Neural crest cell (in vitro differentiated cells): ENCODE results near the gene NCKAP5L. TPM values are rescaled to one million over a fixed set of nuclear protein-coding genes. Genes with fewer than 3 reads are reported as not detected.

Experiments
- DNase-seq: peaks from one replicate; pipeline ENCODE4 v3.0.0; 2021; ENCODE audit warnings: low read depth, mixed read lengths, low spot score
- H3K27ac Mint-ChIP-seq: one replicate; pipeline ENCODE4 v1.8.0; 2021; ENCODE audit warnings: mild to moderate bottlenecking, mixed read lengths; ENCODE audit not compliant: unreplicated experiment
- H3K27me3 Mint-ChIP-seq: 2 replicates; pipeline ENCODE4 v1.8.0; 2021; ENCODE audit warnings: low read depth, mild to moderate bottlenecking, mixed read lengths
- H3K36me3 Mint-ChIP-seq: 2 replicates; pipeline ENCODE4 v1.8.0; 2021; ENCODE audit warnings: low read depth, mild to moderate bottlenecking, mixed read lengths
- H3K4me1 Mint-ChIP-seq: 2 replicates; pipeline ENCODE4 v1.8.0; 2021; ENCODE audit warnings: mixed read lengths
- H3K4me3 Mint-ChIP-seq: one replicate; pipeline ENCODE4 v1.8.0; 2021; ENCODE audit warnings: mild to moderate bottlenecking, mixed read lengths
- H3K9me3 Mint-ChIP-seq: 2 replicates; pipeline ENCODE4 v1.8.0; 2021; ENCODE audit warnings: mixed read lengths
- total RNA-seq: library from RNA; stranded (reverse); gene quantifications from 2 replicates; pipeline ENCODE4 v1.2.1, GENCODE V29; 2021
- TF ChIP-seq, protein P1 (sequence below): fragments of 200-600 bp; sonication (generic); conservative IDR thresholded peaks from 2 replicates; pipeline ENCODE4 v1.5.0; 2021; ENCODE audit warnings: antibody characterized with exemption, mild to moderate bottlenecking

The NCKAP5L gene
- total RNA-seq, 1 donor from 2014 or later = 45.0 TPM

DNA sequence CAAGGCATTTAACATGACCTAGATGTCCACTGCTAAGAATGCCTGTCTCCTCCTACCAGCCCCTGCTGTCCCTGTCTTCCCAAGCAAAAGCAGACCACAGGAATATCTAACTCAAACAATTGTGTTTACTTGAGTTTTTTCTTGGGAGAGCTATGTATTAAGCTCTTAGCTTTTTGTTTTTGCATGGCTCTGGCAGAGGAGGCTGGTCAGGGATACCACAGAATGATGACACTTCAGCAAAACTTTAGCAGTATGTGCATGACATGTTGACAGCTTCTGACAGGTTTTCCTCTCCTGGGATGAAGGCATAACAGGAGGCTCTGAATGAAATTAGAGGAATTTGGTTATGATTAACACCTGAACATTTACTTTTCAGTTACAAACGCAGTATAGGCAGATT lies 79.9 kb downstream of the NCKAP5L start:
- no peaks in the 10 kb centered on the region for H3K27me3 Mint-ChIP-seq
- H3K9me3 Mint-ChIP-seq = no peaks in the 10 kb centered on the region
- H3K4me1 Mint-ChIP-seq = peaks cover 33% of the 10 kb centered on the region
- no peak overlapping the region for H3K27ac Mint-ChIP-seq
- H3K36me3 Mint-ChIP-seq = peaks cover 5% of the 10 kb centered on the region
- no peak for DNase-seq
- TF ChIP-seq, protein P1, sequence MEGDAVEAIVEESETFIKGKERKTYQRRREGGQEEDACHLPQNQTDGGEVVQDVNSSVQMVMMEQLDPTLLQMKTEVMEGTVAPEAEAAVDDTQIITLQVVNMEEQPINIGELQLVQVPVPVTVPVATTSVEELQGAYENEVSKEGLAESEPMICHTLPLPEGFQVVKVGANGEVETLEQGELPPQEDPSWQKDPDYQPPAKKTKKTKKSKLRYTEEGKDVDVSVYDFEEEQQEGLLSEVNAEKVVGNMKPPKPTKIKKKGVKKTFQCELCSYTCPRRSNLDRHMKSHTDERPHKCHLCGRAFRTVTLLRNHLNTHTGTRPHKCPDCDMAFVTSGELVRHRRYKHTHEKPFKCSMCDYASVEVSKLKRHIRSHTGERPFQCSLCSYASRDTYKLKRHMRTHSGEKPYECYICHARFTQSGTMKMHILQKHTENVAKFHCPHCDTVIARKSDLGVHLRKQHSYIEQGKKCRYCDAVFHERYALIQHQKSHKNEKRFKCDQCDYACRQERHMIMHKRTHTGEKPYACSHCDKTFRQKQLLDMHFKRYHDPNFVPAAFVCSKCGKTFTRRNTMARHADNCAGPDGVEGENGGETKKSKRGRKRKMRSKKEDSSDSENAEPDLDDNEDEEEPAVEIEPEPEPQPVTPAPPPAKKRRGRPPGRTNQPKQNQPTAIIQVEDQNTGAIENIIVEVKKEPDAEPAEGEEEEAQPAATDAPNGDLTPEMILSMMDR = no peak
- H3K4me3 Mint-ChIP-seq = no peak overlapping the region

DNA sequence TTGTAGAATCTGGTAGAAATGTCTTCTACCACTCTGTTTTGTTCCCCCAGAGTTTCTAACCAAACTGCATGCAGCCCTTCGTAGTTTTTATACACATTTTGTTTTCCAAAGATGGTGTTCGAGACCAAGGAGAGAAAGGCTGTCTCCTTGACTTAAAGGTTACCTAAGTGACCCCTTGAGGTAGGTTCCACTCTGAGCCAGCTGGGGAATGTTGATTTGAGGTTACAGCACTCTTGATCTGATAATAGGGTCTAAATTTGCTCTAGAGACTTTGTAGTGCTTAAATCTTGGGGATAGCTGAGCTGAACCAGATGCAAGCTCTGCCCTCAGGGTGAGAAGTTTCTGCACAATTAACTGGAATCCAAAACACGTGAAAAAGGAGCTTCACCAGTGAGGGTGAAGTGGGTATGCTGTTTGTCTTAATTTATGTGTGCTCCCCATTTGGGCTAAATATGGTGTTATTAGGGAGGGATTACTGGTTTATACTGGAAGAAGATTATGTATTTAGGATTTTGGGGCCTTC lies 83.8 kb downstream of the NCKAP5L start:
- H3K36me3 Mint-ChIP-seq = peaks cover 5% of the 10 kb centered on the region
- peaks cover 45% of the 10 kb centered on the region for H3K4me1 Mint-ChIP-seq
- DNase-seq = no peak
- TF ChIP-seq, protein P1 = no peak
- H3K27me3 Mint-ChIP-seq = no peaks in the 10 kb centered on the region
- no peaks in the 10 kb centered on the region for H3K9me3 Mint-ChIP-seq
- H3K4me3 Mint-ChIP-seq = peak overlapping the region; percentile 76
- no peak overlapping the region for H3K27ac Mint-ChIP-seq

DNA sequence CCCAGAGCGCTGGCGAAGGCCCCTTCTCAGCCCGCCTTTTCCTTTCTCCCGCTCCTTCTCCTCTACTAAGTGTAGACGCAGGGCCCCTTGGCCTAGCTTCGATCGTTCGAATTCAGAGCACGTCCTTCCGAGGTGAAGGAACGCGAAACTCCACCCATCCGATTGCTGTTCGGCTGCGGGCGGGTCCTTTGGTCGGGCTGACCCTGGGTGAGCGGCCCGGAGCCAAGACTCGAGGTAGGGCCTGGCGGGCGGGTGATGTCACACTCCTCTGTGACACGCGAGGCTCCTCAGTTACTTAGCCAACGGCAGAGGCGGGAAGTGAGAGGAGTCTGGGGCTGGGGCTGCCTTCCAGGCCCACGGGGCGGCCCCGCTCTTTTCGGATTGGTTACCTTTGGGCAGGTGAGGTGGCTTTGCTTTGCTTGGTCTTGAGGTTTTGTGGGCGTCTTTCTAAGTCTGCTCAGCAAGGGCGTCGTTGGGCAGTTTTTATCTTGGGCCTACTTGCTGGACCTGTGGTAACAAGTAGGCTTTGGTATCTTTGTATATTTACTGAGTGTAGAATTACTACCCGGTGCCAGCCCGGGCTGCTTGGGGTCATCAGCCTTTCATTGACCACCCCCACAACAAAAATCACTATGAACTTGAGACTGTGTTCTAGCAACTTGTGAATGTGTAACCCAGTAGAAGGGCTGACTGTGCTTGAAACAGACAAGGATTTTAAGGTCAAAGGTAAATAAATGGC lies 86.2 kb downstream of the NCKAP5L start:
- peak; percentile 72 for DNase-seq
- Mint-ChIP-seq H3K36me3 (peaks cover 5% of the 10 kb centered on the region), H3K27me3 (no peaks in the 10 kb centered on the region), H3K4me3 (peak overlapping the region; percentile 97), H3K4me1 (peaks cover 45% of the 10 kb centered on the region), H3K9me3 (no peaks in the 10 kb centered on the region), H3K27ac (peak overlapping the region; percentile 97)
- TF ChIP-seq, protein P1 = no peak

Other genes starting within 250 kb of the NCKAP5L start
- gene FAM186B, start 222.8 kb downstream of the NCKAP5L start, total RNA-seq = 0.28 TPM in 1 of 2 replicates, not detected in the other
- gene PRPF40B, start 204.9 kb downstream of the NCKAP5L start, total RNA-seq = 24.4 and 27.0 TPM in 2 replicates
- gene FMNL3, start 121.0 kb downstream of the NCKAP5L start, total RNA-seq = 38.9 and 41.4 TPM in 2 replicates
- 352 and 370 TPM in 2 replicates for gene TMBIM6, start 86.9 kb downstream of the NCKAP5L start, total RNA-seq
- gene BCDIN3D, start 14.7 kb upstream of the NCKAP5L start, total RNA-seq = 7.9 and 9.6 TPM in 2 replicates
- 0.73 and 1.6 TPM in 2 replicates for gene FAIM2, start 75.5 kb upstream of the NCKAP5L start, total RNA-seq
- gene AQP2, start 122.3 kb upstream of the NCKAP5L start, total RNA-seq = not detected in 2 replicates
- 1.2 and 2.4 TPM in 2 replicates for gene AQP5, start 133.5 kb upstream of the NCKAP5L start, total RNA-seq
- gene AQP6, start 144.5 kb upstream of the NCKAP5L start, total RNA-seq = 0.21 TPM in 1 of 2 replicates, not detected in the other
- gene RACGAP1, start 197.1 kb upstream of the NCKAP5L start, total RNA-seq = 91.7 and 104 TPM in 2 replicates
- gene ASIC1, start 229.2 kb upstream of the NCKAP5L start, total RNA-seq = 22.7 and 25.0 TPM in 2 replicates